Measurements from ENCODE around the gene YAP1. TPM values are rescaled to one million over a fixed set of nuclear protein-coding genes. Genes with fewer than 3 reads are reported as not detected.

The YAP1 gene
- total RNA-seq, 2 donors from 2014 or later, result 355 to 434 TPM

DNA sequence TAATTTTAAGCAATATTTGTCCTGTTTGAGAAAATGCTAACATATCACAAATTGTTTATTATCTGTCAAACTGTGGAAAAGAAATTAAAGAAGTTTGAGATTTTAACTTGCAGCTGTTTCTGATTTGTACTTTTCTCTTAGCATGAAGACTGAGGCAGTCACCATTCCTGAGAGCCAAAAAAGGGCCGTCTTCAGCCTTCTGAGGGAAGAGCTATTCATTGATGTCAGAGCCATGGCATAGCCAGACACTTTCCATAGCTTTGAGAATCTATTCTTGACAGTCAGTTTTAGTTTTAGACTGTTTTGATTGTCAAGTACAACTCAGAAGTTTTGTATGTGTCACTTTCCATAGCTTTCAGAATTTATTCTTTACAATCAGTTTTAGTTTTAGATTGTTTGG is 32.1 kb downstream of the YAP1 start:
- ATAC-seq (ENCODE audit: insufficient number of reproducible peaks, low FRiP score, low read depth) (no peak), DNase-seq (ENCODE audit: low spot score) (no peak)
- H3K27ac ChIP-seq, result peak overlapping the region; percentile 75 to 84

DNA sequence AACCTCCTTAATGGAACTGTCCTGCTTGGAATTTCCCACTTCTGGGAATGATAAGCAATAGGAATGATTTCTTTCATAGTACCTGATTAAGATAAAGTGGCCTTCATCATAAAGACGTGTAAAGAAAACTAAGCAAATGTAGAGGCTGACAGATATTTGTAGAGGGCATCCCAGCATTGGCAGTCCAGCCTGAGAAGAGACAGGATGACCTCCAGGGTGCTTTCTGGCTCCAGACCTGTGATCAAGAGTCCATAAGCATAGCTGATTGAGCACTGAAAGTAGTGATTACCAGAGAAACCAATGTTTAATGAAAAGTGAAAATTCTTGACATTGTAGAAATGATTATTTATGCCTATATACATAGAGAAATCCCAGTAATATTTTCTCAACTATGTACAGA is 33.6 kb downstream of the YAP1 start:
- Histone ChIP-seq H3K27ac (peak overlapping the region; percentile 73 to 84), H3K27me3 (replicated peaks; ENCODE audit: insufficient read depth) (no peaks in the 10 kb centered on the region), H3K4me3 (no peak overlapping the region), H3K9me3 (no peaks in the 10 kb centered on the region), H3K4me1 (ENCODE audit: control insufficient read depth in 1 of 2, low read depth in 2 of 2) (peaks cover 49 to 95% of the 10 kb centered on the region in 2 donors), H3K36me3 (no peaks in the 10 kb centered on the region)
- ATAC-seq (ENCODE audit: insufficient number of reproducible peaks, low FRiP score, low read depth) (no peak), DNase-seq (ENCODE audit: low spot score) (no peak)
- TF ChIP-seq, protein P1, sequence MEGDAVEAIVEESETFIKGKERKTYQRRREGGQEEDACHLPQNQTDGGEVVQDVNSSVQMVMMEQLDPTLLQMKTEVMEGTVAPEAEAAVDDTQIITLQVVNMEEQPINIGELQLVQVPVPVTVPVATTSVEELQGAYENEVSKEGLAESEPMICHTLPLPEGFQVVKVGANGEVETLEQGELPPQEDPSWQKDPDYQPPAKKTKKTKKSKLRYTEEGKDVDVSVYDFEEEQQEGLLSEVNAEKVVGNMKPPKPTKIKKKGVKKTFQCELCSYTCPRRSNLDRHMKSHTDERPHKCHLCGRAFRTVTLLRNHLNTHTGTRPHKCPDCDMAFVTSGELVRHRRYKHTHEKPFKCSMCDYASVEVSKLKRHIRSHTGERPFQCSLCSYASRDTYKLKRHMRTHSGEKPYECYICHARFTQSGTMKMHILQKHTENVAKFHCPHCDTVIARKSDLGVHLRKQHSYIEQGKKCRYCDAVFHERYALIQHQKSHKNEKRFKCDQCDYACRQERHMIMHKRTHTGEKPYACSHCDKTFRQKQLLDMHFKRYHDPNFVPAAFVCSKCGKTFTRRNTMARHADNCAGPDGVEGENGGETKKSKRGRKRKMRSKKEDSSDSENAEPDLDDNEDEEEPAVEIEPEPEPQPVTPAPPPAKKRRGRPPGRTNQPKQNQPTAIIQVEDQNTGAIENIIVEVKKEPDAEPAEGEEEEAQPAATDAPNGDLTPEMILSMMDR (IDR thresholded peaks at IDR 0.05), result no peak

More for the DNA sequence above, 32.1 kb downstream of the YAP1 start:
- TF ChIP-seq, protein P1 (IDR thresholded peaks at IDR 0.05), result no peak
- H3K36me3 ChIP-seq, result no peaks in the 10 kb centered on the region
- H3K27me3 ChIP-seq (replicated peaks; ENCODE audit: insufficient read depth), result no peaks in the 10 kb centered on the region
- no peak overlapping the region for H3K4me3 ChIP-seq
- H3K9me3 ChIP-seq, result no peaks in the 10 kb centered on the region
- H3K4me1 ChIP-seq (ENCODE audit: control insufficient read depth in 1 of 2, low read depth in 2 of 2), result peaks cover 50 to 99% of the 10 kb centered on the region in 2 donors

DNA sequence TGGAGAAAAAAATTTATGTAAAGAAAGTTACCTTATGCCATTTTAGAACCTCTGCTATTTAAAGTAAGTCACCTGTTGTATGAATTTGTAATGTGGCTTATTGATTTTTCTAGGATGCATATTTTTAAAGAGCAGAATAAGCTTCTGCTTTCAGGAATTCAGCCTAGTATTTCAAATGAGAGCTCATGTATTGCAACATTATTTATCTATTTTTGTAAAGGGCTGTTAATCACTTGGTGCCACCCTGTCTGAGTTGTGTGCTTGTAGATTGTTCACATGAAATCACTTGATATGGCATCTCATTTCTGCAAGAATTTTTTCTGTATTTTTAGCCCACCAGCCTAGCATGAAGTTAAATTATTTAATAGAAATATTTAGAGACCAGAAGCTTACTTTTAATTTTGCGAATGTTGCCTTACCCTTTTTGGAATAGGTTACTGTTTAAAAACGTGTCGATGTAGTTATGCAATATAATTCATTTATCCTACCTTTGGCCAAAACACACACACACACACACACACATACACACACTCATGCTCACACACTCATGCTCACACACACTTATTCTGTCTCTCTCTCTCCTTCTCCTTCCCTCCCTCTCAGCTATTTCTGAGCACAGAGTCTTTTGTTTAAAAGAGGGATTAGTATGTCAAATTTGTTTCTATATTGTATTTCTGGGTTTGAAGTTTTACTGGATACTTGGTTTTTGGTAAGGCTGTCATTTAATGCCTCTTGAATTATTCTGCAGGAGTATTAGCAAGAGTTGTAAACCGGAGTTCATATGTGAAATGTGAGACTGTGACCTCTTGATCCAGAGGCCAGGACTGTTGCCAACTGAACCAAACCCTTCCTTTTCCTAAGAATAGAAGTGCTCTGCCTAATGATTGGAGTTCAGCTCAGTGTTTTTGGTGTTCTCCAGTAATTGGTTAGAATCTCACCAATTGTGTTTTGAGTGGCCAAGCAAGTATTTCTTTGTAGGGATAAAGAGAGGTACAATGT is 34.4 kb downstream of the YAP1 start:
- ATAC-seq (ENCODE audit: insufficient number of reproducible peaks, low FRiP score, low read depth), result peak; percentile 50
- TF ChIP-seq, protein P1 (IDR thresholded peaks at IDR 0.05), result no peak
- peaks cover 48 to 95% of the 10 kb centered on the region in 2 donors for H3K4me1 ChIP-seq (ENCODE audit: control insufficient read depth in 1 of 2, low read depth in 2 of 2)
- peak overlapping the region; percentile 73 to 84 for H3K27ac ChIP-seq
- DNase-seq (ENCODE audit: low spot score), result no peak
- H3K4me3 ChIP-seq, result peak overlapping the region; percentile 39
- no peaks in the 10 kb centered on the region for H3K27me3 ChIP-seq (replicated peaks; ENCODE audit: insufficient read depth)
- no peaks in the 10 kb centered on the region for H3K9me3 ChIP-seq
- H3K36me3 ChIP-seq, result no peaks in the 10 kb centered on the region

DNA sequence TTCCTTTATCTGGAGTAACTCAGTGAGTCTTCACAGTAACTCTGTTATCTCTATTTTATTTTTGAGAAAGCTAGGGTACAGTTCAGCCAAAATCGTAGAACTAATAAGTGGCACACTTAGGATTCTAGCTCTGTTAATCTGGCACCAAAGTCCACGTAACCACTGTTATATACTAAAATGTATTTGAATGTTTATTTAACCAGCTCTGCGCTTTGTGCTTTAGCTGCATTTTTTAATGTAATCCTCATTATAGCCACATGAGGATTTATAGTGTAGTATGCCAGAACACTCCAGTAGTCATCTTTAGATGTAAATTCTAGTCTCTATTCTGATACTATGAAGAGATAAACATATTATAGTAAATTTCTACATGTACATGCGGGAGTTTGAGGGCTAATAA is 36.8 kb downstream of the YAP1 start:
- Histone ChIP-seq H3K27me3 (replicated peaks; ENCODE audit: insufficient read depth) (no peaks in the 10 kb centered on the region), H3K27ac (peak overlapping the region; percentile 73 to 84), H3K36me3 (no peaks in the 10 kb centered on the region), H3K4me3 (no peak overlapping the region), H3K9me3 (no peaks in the 10 kb centered on the region), H3K4me1 (ENCODE audit: control insufficient read depth in 1 of 2, low read depth in 2 of 2) (peaks cover 44 to 91% of the 10 kb centered on the region in 2 donors)
- no peak for ATAC-seq (ENCODE audit: insufficient number of reproducible peaks, low FRiP score, low read depth)
- TF ChIP-seq, protein P1 (IDR thresholded peaks at IDR 0.05), result peak; percentile 8
- no peak for DNase-seq (ENCODE audit: low spot score)

DNA sequence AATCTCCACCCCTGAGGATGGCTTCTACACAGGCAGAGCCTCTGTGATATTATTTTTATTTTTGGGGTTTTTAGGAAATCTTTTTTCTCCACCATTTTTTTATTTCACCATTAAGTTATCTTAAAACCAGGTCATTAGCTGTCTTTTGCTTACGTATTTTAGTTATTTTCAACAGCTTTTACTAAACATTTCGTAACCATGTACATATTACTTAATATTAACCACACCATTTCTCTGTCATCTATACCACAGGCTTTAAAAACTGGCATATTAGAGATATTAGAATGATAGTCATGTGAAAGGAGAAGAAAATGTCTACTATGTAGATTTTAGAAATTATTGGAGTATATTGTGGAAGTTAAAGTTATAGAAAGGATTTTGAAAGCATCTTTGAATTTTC is 37.4 kb downstream of the YAP1 start:
- TF ChIP-seq, protein P1 (IDR thresholded peaks at IDR 0.05), result no peak
- DNase-seq (ENCODE audit: low spot score) (no peak), ATAC-seq (ENCODE audit: insufficient number of reproducible peaks, low FRiP score, low read depth) (no peak)
- H3K36me3 ChIP-seq, result no peaks in the 10 kb centered on the region
- no peaks in the 10 kb centered on the region for H3K27me3 ChIP-seq (replicated peaks; ENCODE audit: insufficient read depth)
- H3K9me3 ChIP-seq, result no peaks in the 10 kb centered on the region
- peaks cover 44 to 91% of the 10 kb centered on the region in 2 donors for H3K4me1 ChIP-seq (ENCODE audit: control insufficient read depth in 1 of 2, low read depth in 2 of 2)
- H3K27ac ChIP-seq, result peak overlapping the region; percentile 73 to 84
- no peak overlapping the region for H3K4me3 ChIP-seq
